Measurements from ENCODE around the gene ANAPC15. TPM values are rescaled to one million over a fixed set of nuclear protein-coding genes. Genes with fewer than 3 reads are reported as not detected.

ANAPC15 gene
- total and polyA plus RNA-seq, 4 donors = 8.4 to 22.4 (median 15.0) TPM

DNA sequence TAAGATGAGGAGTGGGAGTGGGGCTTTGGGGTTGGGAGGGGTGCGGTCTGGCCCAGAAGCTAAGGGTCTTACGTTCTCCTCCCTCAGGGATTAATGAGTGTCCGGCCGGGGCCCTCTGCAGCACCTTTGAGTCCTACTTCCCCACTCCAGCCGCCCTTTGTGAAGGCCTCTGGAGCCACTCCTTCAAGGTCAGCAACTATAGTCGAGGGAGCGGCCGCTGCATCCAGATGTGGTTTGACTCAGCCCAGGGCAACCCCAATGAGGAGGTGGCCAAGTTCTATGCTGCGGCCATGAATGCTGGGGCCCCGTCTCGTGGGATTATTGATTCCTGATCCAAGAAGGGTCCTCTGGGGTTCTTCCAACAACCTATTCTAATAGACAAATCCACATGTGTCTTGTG, 27.0 kb upstream of the ANAPC15 start:
- no peak for DNase-seq (ENCODE audit: low spot score)
- Histone ChIP-seq H3K27me3 (ENCODE audit: control insufficient read depth in 4 of 4, insufficient read depth in 4 of 4, low read length in 3 of 4) (no peaks in the 10 kb centered on the region), H3K4me3 (ENCODE audit: low read depth in 1 of 3, low read length in 3 of 3) (no peak overlapping the region), H3K27ac (ENCODE audit: low read depth in 1 of 2, low read length in 2 of 2) (no peak overlapping the region), H3K4me1 (ENCODE audit: control insufficient read depth in 4 of 4, insufficient read depth in 4 of 4, low read length in 3 of 4) (no peaks in the 10 kb centered on the region), H3K9ac (ENCODE audit: low read depth in 1 of 2, low read length in 2 of 2) (no peak overlapping the region), H3K36me3 (ENCODE audit: control insufficient read depth in 4 of 4, insufficient read depth in 3 of 4, low read depth in 1 of 4, low read length in 3 of 4) (no peaks in the 10 kb centered on the region), H3K9me3 (ENCODE audit: control insufficient read depth in 4 of 4, low read length in 3 of 4) (no peaks in the 10 kb centered on the region)
- WGBS = 96% methylated on average over 11 of the region's 11 CpGs
- TF ChIP-seq GABPA (IDR thresholded peaks at IDR 0.05 in 1 of 2, conservative IDR thresholded peaks at IDR 0.05 in 1 of 2) (no peak), HNF4A (conservative IDR thresholded peaks at IDR 0.05) (no peak), SP1 (IDR thresholded peaks at IDR 0.05) (no peak), TAF1 (conservative IDR thresholded peaks at IDR 0.05) (no peak), FOXA2 (IDR thresholded peaks at IDR 0.05) (no peak)
- TF ChIP-seq, protein P1, sequence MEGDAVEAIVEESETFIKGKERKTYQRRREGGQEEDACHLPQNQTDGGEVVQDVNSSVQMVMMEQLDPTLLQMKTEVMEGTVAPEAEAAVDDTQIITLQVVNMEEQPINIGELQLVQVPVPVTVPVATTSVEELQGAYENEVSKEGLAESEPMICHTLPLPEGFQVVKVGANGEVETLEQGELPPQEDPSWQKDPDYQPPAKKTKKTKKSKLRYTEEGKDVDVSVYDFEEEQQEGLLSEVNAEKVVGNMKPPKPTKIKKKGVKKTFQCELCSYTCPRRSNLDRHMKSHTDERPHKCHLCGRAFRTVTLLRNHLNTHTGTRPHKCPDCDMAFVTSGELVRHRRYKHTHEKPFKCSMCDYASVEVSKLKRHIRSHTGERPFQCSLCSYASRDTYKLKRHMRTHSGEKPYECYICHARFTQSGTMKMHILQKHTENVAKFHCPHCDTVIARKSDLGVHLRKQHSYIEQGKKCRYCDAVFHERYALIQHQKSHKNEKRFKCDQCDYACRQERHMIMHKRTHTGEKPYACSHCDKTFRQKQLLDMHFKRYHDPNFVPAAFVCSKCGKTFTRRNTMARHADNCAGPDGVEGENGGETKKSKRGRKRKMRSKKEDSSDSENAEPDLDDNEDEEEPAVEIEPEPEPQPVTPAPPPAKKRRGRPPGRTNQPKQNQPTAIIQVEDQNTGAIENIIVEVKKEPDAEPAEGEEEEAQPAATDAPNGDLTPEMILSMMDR (IDR thresholded peaks at IDR 0.05; ENCODE audit: low read depth, low read length, missing input control) = no peak
- TF ChIP-seq, protein P2, sequence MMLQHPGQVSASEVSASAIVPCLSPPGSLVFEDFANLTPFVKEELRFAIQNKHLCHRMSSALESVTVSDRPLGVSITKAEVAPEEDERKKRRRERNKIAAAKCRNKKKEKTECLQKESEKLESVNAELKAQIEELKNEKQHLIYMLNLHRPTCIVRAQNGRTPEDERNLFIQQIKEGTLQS (IDR thresholded peaks at IDR 0.05) = no peak
- TF ChIP-seq, protein P3, sequence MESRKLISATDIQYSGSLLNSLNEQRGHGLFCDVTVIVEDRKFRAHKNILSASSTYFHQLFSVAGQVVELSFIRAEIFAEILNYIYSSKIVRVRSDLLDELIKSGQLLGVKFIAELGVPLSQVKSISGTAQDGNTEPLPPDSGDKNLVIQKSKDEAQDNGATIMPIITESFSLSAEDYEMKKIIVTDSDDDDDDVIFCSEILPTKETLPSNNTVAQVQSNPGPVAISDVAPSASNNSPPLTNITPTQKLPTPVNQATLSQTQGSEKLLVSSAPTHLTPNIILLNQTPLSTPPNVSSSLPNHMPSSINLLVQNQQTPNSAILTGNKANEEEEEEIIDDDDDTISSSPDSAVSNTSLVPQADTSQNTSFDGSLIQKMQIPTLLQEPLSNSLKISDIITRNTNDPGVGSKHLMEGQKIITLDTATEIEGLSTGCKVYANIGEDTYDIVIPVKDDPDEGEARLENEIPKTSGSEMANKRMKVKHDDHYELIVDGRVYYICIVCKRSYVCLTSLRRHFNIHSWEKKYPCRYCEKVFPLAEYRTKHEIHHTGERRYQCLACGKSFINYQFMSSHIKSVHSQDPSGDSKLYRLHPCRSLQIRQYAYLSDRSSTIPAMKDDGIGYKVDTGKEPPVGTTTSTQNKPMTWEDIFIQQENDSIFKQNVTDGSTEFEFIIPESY (IDR thresholded peaks at IDR 0.05) = no peak

DNA sequence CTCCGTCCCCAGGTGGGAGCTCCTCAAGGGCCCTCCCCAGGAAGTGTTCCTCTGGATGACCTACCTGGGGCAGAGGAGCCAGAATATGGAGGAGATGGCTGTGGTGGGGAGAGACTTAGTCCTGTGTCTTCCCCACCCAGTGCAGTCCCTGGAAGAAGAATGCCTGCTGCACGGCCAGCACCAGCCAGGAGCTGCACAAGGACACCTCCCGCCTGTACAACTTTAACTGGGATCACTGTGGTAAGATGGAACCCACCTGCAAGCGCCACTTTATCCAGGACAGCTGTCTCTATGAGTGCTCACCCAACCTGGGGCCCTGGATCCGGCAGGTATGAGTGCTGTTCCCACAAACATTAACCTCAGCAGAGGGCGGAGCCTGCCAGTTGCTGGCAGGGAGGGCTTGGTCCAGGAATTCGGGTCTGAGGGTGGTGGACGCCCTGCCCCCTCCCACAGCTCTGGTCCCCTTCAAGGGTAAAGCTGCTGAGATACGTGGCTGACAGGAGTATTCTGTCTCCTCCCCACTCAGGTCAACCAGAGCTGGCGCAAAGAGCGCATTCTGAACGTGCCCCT, 26.4 kb upstream of the ANAPC15 start:
- TF ChIP-seq GABPA (IDR thresholded peaks at IDR 0.05 in 1 of 2, conservative IDR thresholded peaks at IDR 0.05 in 1 of 2) (no peak), HNF4G (IDR thresholded peaks at IDR 0.05) (no peak), NR2F2 (IDR thresholded peaks at IDR 0.05) (no peak)
- TF ChIP-seq, protein P3 (IDR thresholded peaks at IDR 0.05) = no peak
- TF ChIP-seq, protein P1 (IDR thresholded peaks at IDR 0.05; ENCODE audit: low read depth, low read length, missing input control) = no peak
- TF ChIP-seq, protein P4, sequence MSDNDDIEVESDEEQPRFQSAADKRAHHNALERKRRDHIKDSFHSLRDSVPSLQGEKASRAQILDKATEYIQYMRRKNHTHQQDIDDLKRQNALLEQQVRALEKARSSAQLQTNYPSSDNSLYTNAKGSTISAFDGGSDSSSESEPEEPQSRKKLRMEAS (IDR thresholded peaks at IDR 0.05) = no peak
- H3K4me1 ChIP-seq (ENCODE audit: control insufficient read depth in 4 of 4, insufficient read depth in 4 of 4, low read length in 3 of 4) = no peaks in the 10 kb centered on the region
- 78% methylated on average over 12 of the region's 12 CpGs for WGBS
- no peaks in the 10 kb centered on the region for H3K9me3 ChIP-seq (ENCODE audit: control insufficient read depth in 4 of 4, low read length in 3 of 4)
- H3K27me3 ChIP-seq (ENCODE audit: control insufficient read depth in 4 of 4, insufficient read depth in 4 of 4, low read length in 3 of 4) = no peaks in the 10 kb centered on the region
- DNase-seq (ENCODE audit: low spot score) = no peak
- H3K27ac ChIP-seq (ENCODE audit: low read depth in 1 of 2, low read length in 2 of 2) = no peak overlapping the region
- no peak overlapping the region for H3K4me3 ChIP-seq (ENCODE audit: low read depth in 1 of 3, low read length in 3 of 3)
- H3K36me3 ChIP-seq (ENCODE audit: control insufficient read depth in 4 of 4, insufficient read depth in 3 of 4, low read depth in 1 of 4, low read length in 3 of 4) = no peaks in the 10 kb centered on the region
- no peak overlapping the region for H3K9ac ChIP-seq (ENCODE audit: low read depth in 1 of 2, low read length in 2 of 2)

Measured in liver (tissue), 9 donors.